ENCODE results near the gene RFX3. TPM values are rescaled to one million over a fixed set of nuclear protein-coding genes. Genes with fewer than 3 reads are reported as not detected.
A peak's percentile ranks its signal among the peaks of the same experiment; 100 is the strongest.

The RFX3 gene
- total RNA-seq, 1 donor, result 31.5 TPM

DNA sequence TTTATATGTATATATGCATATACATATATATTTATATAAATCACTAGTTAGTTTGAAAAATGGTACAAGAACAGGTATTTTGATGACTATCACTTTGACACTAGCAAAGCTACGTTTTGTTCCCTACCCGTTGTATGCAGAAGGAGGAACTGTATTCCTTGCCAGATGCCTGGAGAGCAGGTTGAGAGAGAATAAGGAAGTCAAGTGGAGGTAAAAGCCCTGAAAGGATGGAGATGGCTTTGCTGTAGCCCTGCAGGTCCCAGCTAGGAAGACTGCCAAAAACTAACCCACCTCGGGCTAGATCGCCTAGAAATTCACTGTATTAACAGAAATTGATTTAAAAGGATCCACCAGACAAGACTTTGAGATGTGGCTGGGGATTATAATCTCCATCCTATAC lies 229.3 kb downstream of the RFX3 start:
- peak in 1 of 3 donors; percentile 2 for DNase-seq (ENCODE audit: low read depth in 2 of 3, low spot score in 2 of 3)

DNA sequence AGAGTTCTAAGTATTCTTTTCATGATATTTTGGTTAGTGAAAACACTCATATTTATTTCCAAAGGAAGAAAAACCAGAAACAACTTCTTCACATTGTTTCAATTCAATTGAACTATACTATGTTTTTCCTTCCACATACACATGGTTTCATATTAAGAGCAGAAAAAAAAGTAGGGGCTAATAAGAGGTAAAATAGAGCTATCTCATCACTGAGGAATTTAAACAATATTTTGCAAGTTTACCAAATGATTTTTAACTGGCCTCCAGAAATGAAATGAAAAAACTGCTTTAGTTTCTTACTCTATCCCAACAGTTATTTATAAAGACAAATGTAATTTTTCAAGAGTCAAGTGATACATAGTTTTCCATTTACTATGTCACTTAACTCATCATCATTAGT lies 233.5 kb downstream of the RFX3 start:
- no peak for DNase-seq (ENCODE audit: low read depth in 2 of 3, low spot score in 2 of 3)

DNA sequence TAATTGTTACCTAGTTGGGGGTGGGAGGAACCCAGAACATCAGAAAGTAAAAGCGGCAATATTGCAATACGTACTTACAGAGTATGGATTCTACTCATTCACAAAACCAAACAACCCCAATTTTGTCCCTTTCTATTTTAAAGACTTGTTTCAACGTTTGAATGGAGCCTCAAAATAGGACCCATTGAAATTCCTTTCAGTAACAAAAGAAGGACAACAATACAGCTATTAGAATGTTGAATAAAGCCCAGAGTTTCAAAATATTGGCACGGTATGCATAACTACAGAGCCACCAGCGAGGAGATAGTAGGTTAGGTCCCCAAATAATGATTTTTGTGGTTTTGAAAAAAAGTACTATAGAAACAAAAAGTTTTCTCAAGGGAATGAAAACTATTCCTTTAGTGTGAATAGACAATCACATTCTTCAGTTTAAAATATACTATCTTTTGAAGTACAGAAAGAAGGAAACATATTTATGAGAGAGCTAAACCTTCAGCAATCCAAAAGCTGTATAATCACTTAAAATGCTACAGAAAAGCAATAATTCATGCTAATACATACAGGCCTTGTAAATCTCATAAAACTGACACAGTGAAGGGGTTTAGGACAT lies 235.5 kb downstream of the RFX3 start:
- DNase-seq (ENCODE audit: low read depth in 2 of 3, low spot score in 2 of 3), result no peak

DNA sequence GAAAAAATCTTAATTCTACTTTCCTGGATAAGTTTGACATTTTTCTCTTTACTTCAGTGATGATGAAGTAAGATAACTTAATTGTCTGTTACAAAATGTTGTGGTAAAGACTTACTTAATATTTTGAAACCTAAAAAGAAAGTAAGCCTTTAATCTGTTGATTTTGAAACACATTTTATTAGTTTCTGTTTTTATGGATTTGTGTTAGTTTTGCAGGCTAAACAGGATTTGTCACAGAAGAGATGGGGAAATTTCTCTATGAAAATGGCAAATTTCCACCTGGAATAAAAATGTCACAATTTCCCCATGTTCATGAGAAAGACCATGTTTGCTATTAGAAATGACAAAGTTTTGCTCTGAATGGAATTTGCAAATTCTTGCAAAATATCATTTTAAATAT lies 237.1 kb downstream of the RFX3 start:
- no peak for DNase-seq (ENCODE audit: low read depth in 2 of 3, low spot score in 2 of 3)

DNA sequence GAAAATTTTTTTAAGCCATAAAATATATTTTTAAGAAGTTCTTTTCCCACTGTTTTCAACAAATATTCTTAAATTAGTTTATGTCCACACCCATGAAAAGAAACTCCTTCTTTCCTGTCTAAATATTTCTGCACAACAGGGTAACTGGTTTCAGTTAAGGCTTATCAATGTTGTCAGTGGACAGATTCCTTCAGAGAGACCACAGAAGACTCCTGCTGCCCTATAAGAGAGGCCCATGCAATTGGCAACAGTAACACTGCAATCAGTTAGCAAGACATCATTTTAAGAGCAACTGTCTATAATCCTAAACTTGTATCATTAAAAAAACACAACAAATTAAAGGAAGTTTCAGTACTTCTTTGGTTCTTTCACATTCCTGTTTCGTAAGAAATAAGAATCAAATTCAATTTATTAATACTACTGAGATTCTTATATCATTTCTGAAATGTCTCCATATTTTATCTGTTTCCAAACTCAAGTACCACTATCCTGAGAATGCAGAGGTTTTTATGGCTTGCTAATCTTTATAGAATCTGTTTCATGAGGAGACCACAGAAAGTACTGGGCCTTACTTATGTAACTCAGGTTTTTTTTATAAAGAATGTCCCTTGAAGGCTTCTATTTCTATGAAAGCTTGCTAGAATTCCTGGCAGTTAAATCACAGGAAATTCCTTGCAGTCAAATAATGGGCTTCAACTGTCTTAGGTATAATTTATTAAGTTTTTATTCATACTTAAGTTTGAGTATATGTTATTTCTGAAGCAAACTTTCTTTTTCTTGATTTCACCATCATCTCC lies 240.2 kb downstream of the RFX3 start:
- DNase-seq (ENCODE audit: low read depth in 2 of 3, low spot score in 2 of 3), result no peak

GRCh38 chr9:3282365-3282764 lies 243.4 kb downstream of the RFX3 start:
- DNase-seq (ENCODE audit: low read depth in 2 of 3, low spot score in 2 of 3), result no peak

- DNase-seq (ENCODE audit: low read depth in 2 of 3, low spot score in 2 of 3), result no peak
These were observed 244.4 kb downstream of the RFX3 start for GRCh38 chr9:3281399-3281798.

GRCh38 chr9:3277200-3277599 lies 248.6 kb downstream of the RFX3 start:
- peak in 1 of 3 donors; percentile 12 for DNase-seq (ENCODE audit: low read depth in 2 of 3, low spot score in 2 of 3)

DNA sequence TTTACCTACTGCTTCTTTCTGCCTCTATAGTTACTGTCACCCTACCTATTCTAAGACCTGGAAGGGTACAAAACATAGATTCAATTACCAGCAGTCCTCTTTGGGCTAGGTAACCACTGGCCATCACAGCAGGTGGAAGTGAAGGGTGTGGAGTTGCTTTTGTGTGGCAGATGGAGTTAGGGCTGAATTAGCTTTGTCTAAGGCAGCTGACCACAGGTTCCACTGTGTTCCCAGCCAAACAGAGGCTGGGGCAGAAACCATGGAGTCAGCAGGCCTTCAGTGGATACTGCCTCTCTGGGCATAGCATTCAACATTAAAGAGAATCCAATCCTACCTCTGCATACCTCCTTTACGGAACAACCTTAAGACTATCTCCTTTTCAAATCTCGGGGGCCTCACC lies 254.2 kb downstream of the RFX3 start:
- DNase-seq (ENCODE audit: low read depth in 2 of 3, low spot score in 2 of 3), result no peak

- no peak for DNase-seq (ENCODE audit: low read depth in 2 of 3, low spot score in 2 of 3)
These were observed 254.6 kb downstream of the RFX3 start for GRCh38 chr9:3271157-3271556.

- no peak for DNase-seq (ENCODE audit: low read depth in 2 of 3, low spot score in 2 of 3)
These were observed 257.6 kb downstream of the RFX3 start for GRCh38 chr9:3268223-3268622.

GRCh38 chr9:3263698-3264097 lies 262.1 kb downstream of the RFX3 start:
- no peak for DNase-seq (ENCODE audit: low read depth in 2 of 3, low spot score in 2 of 3)

DNA sequence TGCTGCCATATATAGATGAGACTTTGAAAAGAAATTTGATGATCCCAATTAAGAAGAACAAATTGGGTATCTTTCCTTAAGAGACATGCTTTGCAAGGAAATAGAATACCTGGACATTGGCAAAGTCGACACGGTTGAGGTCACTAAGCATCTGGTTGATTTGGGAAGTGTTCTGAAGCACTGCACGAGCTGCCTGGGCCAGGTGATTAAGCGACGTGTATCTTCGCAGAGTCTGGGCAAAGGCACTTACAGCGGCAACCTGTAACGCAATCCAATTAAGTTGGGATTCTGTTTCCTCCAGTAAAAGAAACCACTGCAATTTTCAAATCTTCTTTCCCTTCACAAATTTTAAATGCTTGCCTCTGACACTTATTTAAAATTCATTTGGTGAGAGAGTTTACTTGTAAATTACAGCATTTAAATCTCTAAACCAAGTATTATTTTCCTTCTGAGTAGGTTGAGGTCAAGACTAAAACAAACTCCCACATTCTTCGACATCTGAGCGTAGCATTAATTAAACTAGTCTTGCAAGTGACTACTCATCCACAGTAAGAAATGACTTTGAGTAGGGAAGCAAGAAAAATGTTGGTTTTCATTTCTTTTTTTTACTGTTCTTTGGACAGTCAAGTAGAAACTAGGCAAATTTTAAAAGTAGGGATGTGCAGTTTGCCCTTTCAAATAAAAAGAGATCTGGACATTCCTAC lies 262.8 kb downstream of the RFX3 start:
- no peak for DNase-seq (ENCODE audit: low read depth in 2 of 3, low spot score in 2 of 3)

- no peak for DNase-seq (ENCODE audit: low read depth in 2 of 3, low spot score in 2 of 3)
These were observed 264.3 kb downstream of the RFX3 start for GRCh38 chr9:3261484-3261883.

GRCh38 chr9:3256571-3257330 lies 269.1 kb downstream of the RFX3 start:
- DNase-seq (ENCODE audit: low read depth in 2 of 3, low spot score in 2 of 3), result no peak

DNA sequence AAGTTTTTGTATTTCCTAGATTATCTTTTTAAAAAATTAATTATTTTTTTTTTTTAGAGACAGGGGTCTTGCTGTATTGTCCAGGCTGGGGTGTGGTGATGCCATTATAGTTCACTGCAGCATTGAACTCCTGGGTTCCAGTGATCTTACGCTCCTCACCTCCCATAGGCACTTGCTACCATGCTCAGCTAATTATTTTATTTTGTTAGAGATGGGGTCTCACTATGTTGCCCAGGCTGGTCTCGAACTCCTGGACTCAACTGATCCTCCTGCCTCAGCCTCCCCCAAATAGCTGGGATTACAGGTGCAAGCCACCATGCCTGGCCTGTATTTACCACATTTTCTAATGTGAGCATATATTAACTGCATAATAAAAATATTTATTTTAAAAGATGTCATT lies 274.5 kb downstream of the RFX3 start:
- no peak for DNase-seq (ENCODE audit: low read depth in 2 of 3, low spot score in 2 of 3)

- DNase-seq (ENCODE audit: low read depth in 2 of 3, low spot score in 2 of 3), result no peak
These were observed 275.1 kb downstream of the RFX3 start for GRCh38 chr9:3250741-3251140.

DNA sequence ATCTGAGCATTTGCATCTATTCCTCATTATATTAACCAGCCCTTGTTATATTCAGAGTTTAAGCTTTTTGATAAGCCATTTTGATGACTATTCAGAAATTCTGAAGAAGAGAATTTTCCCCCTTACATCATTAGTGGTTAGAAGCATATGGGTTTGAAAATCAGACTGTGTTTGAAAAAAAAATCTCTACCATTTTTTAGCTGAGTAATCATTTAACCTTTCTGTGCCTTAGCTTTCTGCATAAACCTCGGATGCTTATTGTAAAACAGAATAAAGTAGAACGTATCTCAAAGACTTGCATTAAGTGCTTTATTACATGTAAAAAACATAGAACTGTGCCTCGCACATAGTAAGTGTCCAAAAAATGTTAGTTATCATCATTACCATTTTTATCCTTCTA lies 278.6 kb downstream of the RFX3 start:
- DNase-seq (ENCODE audit: low read depth in 2 of 3, low spot score in 2 of 3), result no peak

DNA sequence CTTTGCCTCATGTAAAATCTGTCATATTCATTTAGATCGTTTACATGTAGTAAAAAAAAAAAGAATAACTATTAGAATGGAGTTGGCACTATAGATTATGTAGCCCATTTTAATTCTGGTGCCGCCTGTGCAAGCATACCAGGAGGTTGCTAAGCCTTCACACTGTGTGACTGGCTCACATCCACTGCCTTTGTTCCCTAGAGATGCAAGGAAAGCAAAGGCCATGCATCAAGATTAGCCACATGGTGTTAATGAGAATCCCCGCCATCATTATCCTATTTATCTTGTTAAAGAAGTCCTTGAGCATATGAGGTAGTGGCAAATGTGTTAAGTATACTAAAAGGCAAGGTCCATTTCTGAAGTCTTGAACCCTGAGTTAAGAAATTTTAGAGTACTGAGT lies 279.6 kb downstream of the RFX3 start:
- no peak for DNase-seq (ENCODE audit: low read depth in 2 of 3, low spot score in 2 of 3)

GRCh38 chr9:3244963-3245653 lies 280.7 kb downstream of the RFX3 start:
- no peak for DNase-seq (ENCODE audit: low read depth in 2 of 3, low spot score in 2 of 3)

DNA sequence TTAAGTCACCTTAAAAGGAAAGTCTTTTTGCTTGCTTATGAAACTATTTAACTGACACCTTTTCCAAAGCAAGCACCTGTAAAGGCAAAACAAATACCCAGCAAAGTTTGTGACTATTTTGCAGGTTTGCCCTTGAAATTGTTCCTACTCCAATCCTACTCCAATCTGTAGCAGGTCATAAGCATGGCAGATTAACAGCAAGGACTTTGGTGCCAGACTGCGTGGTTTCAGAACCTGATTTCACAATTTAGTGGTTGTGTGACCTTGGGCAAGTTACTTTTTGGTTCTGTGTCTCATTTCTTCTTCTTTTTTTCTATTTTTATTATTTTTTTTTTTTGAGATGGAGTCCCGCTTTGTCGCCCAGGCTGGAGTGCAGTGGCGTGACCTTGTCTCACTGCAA lies 282.1 kb downstream of the RFX3 start:
- no peak for DNase-seq (ENCODE audit: low read depth in 2 of 3, low spot score in 2 of 3)

All from hematopoietic multipotent progenitor cell (in vitro differentiated cells).